Glomerular visceral epithelial cell (primary cell): Measurements from ENCODE around the gene CADM2.
"Not testable (repeated sequence)": the region's sequence is repeated elsewhere in the genome, so short reads cannot be mapped to it uniquely, and the experiment has no call there.

Source experiments
- DNase-seq: peaks from one replicate; pipeline ENCODE4 v3.0.0-alpha.2; 2016; ENCODE audit errors: extremely low spot score

Gene CADM2

GRCh38 chr3:85935171-85935570 lies 976.4 kb downstream of the CADM2 start:
- DNase-seq = no peak

DNA sequence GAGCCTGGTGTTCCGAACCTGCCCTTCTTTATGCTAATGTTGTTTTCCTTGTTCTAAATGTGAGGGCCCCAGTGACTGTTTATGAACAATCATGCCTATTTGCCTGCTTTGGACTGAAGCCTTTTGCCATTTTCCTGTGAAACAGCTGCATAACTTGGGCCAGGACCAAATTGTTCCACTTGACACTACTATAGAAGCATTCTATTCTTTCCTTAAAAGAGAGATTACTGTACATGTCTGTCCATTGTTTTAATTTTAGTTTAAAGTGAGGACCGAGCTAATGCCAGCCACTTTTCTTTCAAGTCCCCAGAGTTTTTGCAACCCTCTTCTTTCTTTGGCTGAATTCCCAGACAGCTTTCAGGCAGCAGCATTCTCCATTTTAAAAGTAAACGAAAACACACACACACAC lies 980.3 kb downstream of the CADM2 start:
- no peak for DNase-seq

GRCh38 chr3:85950435-85950834 lies 991.6 kb downstream of the CADM2 start:
- no peak for DNase-seq

- no peak for DNase-seq
Observed at GRCh38 chr3:85960793-85961192, 1002.0 kb downstream of the CADM2 start.

DNA sequence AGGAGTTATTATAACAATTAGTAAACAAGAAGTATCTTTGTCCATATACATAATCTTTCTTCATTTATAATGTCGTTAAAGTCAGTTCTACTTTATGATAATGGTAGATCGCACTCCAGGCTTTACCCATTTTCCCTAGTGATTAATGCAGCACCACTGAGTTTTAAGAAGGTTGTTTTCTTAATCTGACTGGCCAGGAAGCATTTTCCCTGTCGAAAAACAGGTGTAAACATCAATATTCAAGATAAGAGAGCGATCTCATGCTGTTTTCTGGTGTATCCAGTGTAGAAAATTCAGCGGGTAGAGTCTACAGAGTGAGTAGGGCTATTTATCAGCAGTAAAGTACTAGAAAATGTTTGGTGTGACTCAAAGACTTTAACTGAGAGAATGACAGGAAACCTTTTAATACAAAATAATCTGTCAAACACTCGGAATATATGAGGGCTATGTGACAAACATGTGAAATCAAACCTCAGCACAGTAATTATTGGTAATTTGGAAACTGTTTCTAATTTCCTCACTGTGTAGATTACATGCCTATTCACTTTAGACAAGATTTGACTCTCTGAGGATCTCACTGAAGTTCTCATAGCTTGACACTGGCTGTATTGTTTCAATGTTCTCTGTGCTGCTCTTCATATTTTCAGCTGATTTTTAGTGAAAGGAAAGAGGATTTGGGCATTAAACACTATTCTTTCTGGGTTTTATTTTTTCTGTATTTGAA lies 1019.0 kb downstream of the CADM2 start:
- no peak for DNase-seq

DNA sequence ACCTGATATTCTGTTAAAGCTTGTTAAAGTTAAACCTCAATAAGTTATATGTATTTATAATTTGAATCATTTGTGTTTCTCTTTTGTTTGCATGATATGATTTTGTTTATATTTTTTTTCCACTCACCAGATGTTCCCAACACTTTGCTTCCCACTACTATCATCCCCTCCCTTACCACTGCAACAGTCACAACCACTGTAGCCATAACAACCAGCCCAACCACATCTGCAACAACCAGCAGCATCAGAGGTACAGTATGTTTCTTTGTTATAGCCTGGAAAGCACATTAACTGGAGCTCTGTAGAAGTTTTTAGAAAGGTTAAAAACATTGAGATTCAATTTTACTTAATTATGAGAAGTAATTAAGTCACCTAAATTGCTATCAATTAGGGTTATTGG lies 1020.2 kb downstream of the CADM2 start:
- no peak for DNase-seq

GRCh38 chr3:85989581-85989980 lies 1030.8 kb downstream of the CADM2 start:
- not testable (repeated sequence) for DNase-seq

- peak; percentile 44 for DNase-seq
Observed at GRCh38 chr3:86029590-86029989, 1070.8 kb downstream of the CADM2 start.

- no peak for DNase-seq
Observed at GRCh38 chr3:86037916-86038315, 1079.1 kb downstream of the CADM2 start.

DNA sequence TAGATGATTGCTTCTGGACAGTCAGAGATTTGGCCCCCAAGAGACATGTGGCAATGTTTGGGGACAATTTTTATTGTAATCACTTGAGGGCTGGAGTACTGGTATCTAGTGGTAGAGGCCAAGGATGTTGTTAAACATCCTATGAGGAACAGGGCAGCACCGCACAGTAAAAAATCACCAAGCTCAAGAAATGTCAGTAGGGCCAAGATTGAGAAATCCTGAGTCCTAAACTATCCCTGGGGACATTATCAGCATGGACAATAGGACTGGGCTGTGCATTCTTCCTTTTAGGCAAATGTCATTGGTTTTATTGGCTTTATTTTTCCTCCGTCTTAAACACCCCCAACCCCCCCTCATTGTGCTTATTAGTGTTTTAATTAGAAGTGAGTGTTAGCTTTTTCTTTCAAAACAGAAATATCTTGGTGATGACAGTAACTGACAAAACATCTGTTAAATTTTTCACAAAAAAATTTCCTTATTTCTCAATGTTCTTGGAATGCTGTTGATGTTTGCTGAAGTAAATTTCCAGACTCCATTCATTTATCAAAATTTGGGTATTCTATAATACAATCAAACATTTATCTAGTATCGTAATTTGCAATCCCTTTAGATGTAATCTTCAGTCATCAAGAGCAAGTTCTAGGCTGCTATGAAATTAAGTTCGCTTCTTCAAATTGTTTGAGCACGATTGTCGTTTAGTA lies 1087.8 kb downstream of the CADM2 start:
- DNase-seq = no peak

- no peak for DNase-seq
Observed at GRCh38 chr3:86047161-86047560, 1088.4 kb downstream of the CADM2 start.

- no peak for DNase-seq
Observed at GRCh38 chr3:86051058-86051457, 1092.3 kb downstream of the CADM2 start.

- no peak for DNase-seq
Observed at GRCh38 chr3:86056032-86056431, 1097.2 kb downstream of the CADM2 start.

GRCh38 chr3:86056962-86057361 lies 1098.2 kb downstream of the CADM2 start:
- DNase-seq = no peak

GRCh38 chr3:86073799-86074198 lies 1115.0 kb downstream of the CADM2 start:
- DNase-seq = no peak

- no peak for DNase-seq
Observed at GRCh38 chr3:86087160-86087871, 1128.5 kb downstream of the CADM2 start.

GRCh38 chr3:86104154-86104553 lies 1145.4 kb downstream of the CADM2 start:
- DNase-seq = no peak

- no peak for DNase-seq
Observed at GRCh38 chr3:86109434-86109833, 1150.6 kb downstream of the CADM2 start.
